ENCODE data around the gene DCC.

GRCh38 chr18:52902188-52902587 lies 562.2 kb downstream of the DCC start:
- TF ChIP-seq CTCF (IDR thresholded peaks at IDR 0.05) (no peak), POLR2AphosphoS5 (IDR thresholded peaks at IDR 0.05) (no peak), POLR2A (IDR thresholded peaks at IDR 0.05) (no peak), EP300 (IDR thresholded peaks at IDR 0.05; ENCODE audit: low read depth) (no peak)

Data from transverse colon (tissue), 4 donors.